ENCODE results near the gene ULK3. TPM values are rescaled to one million over a fixed set of nuclear protein-coding genes. Genes with fewer than 3 reads are reported as not detected.

The ULK3 gene
- total RNA-seq, 4 donors from 2014 or later: 138 to 473 (median 312) TPM

DNA sequence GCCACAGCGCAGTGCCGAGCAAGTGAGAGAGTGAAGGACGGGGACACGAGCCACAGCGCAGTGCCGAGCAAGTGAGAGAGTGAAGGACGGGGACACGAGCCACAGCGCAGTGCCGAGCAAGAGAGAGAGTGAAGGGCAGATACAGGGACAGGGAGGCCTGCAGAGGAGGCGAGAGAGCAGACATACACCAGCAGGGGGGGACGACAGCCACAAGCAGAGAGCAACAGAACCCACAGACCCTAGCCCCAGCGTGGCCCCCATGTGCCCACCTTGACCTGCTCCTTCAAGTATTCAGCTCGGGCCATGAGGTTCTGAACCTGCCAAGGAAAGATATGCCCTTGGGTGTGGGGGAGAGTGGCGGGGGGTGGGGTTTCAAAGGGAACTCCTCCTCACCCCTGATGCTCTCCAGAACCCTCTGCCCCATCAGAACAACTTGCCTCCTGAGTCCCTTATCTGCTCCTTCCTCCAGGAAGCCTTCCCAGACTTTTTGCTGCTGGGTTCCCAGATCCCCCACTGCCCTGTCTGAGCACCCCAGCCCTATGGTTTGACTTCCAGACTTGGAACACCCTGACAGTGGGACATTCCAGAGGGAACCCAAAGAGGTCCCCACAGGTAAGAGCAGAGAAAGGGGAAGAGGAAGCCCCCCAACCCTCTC is 5.3 kb downstream of the ULK3 start:
- TF ChIP-seq POLR2AphosphoS5 (IDR thresholded peaks at IDR 0.05): no peak
- TF ChIP-seq, protein P1, sequence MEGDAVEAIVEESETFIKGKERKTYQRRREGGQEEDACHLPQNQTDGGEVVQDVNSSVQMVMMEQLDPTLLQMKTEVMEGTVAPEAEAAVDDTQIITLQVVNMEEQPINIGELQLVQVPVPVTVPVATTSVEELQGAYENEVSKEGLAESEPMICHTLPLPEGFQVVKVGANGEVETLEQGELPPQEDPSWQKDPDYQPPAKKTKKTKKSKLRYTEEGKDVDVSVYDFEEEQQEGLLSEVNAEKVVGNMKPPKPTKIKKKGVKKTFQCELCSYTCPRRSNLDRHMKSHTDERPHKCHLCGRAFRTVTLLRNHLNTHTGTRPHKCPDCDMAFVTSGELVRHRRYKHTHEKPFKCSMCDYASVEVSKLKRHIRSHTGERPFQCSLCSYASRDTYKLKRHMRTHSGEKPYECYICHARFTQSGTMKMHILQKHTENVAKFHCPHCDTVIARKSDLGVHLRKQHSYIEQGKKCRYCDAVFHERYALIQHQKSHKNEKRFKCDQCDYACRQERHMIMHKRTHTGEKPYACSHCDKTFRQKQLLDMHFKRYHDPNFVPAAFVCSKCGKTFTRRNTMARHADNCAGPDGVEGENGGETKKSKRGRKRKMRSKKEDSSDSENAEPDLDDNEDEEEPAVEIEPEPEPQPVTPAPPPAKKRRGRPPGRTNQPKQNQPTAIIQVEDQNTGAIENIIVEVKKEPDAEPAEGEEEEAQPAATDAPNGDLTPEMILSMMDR (IDR thresholded peaks at IDR 0.05): no peak
- TF ChIP-seq POLR2A (IDR thresholded peaks at IDR 0.05): no peak
- no peak for TF ChIP-seq EP300 (IDR thresholded peaks at IDR 0.05; ENCODE audit: low read depth)
- in situ Hi-C loops (cut with MboI; ENCODE audit: low pct_ligation_motif_present in 1 of 4, low pct_unique_long_range_greater_than_20kb in 1 of 4, low sequenced_read_pairs in 3 of 4): loop anchor here in 1 of 4 donors (10.0 kb wide), 1 partner anchor 67 kb away; the partner anchor contains the start of gene FAM219B
- H3K27ac ChIP-seq: no peak overlapping the region
- H3K9me3 ChIP-seq: no peaks in the 10 kb centered on the region
- no peak for DNase-seq
- no peak overlapping the region for H3K4me3 ChIP-seq
- intact Hi-C loops (cut with DNase I; ENCODE audit: low total_unique reads): no loop called here
- H3K4me1 ChIP-seq: peaks cover 13 to 18% (median 16%) of the 10 kb centered on the region in 4 donors
- WGBS, 2 donors (ENCODE audit: low coverage in 1 of 2): 80 to 81% methylated on average over 2 to 15 of the region's 15 CpGs
- H3K36me3 ChIP-seq: no peaks in the 10 kb centered on the region
- H3K27me3 ChIP-seq: no peaks in the 10 kb centered on the region

DNA sequence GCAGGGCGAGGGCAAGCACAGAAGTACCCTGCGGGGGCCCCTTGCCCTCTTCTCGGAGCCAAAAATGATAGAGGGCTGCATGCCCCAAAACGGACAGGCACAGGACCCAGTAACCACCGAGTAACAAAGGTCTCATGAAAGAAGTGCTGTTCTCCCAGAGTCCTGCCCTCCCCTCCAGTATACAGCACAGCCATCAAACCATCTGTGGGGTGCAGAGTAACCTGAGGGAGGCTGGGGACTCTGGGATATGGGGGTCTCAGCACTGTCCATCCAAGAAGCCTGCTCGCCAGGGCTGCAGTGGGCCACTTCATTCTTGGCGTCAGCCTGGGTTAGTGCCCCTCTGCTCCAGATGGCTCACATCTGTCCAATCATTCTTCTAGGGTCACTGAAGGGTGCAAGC is 6.1 kb downstream of the ULK3 start:
- in situ Hi-C loops (cut with MboI; ENCODE audit: low pct_ligation_motif_present in 1 of 4, low pct_unique_long_range_greater_than_20kb in 1 of 4, low sequenced_read_pairs in 3 of 4) (loop anchor here in 1 of 4 donors (10.0 kb wide), 1 partner anchor 68 kb away; the partner anchor contains the start of gene FAM219B), intact Hi-C loops (cut with DNase I; ENCODE audit: low total_unique reads) (no loop called here)
- no peak for TF ChIP-seq POLR2AphosphoS5 (IDR thresholded peaks at IDR 0.05)
- TF ChIP-seq EP300 (IDR thresholded peaks at IDR 0.05; ENCODE audit: low read depth): no peak
- TF ChIP-seq POLR2A (IDR thresholded peaks at IDR 0.05): no peak
- TF ChIP-seq, protein P1 (IDR thresholded peaks at IDR 0.05): no peak
- WGBS, 2 donors (ENCODE audit: low coverage in 1 of 2): 86% methylated on average over 7 of the region's 7 CpGs; no CpG with 5 or more reads in 1 of the 2 donors
- Histone ChIP-seq H3K4me3 (no peak overlapping the region), H3K27ac (no peak overlapping the region), H3K27me3 (no peaks in the 10 kb centered on the region), H3K36me3 (no peaks in the 10 kb centered on the region), H3K4me1 (peaks cover 8 to 18% (median 15%) of the 10 kb centered on the region in 4 donors), H3K9me3 (no peaks in the 10 kb centered on the region)
- DNase-seq: no peak

DNA sequence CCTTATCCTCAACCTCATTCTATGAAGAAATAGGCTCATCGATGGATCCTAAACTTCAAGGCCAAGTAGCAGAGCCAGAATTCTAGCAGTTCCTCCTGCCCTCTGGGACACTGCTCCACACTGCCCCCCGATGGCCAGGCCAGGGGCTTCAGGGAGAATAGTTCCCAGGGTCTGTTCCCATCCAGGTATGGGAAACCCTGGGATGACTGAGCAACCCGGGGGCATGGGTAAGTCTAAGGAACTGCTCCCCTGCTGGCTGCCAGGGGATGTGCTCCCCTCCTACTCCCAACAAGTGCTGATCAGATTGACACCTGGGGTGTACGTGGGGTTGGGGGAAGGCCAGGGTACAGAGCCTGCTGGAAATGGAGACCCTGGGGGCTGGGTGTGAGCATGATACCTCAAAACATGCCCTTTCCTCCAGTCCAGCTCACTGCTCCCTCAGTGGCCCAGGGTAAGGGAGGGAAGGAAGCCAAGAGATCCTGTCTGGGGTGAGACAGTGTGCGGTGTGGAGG is 7.6 kb downstream of the ULK3 start:
- intact Hi-C loops (cut with DNase I; ENCODE audit: low total_unique reads) (no loop called here), in situ Hi-C loops (cut with MboI; ENCODE audit: low pct_ligation_motif_present in 1 of 4, low pct_unique_long_range_greater_than_20kb in 1 of 4, low sequenced_read_pairs in 3 of 4) (loop anchor here in 1 of 4 donors (10.0 kb wide), 1 partner anchor 69 kb away; the partner anchor contains the start of gene FAM219B)
- WGBS, 2 donors (ENCODE audit: low coverage in 1 of 2): 34 to 38% methylated on average over 1 to 5 of the region's 5 CpGs
- TF ChIP-seq, protein P1 (IDR thresholded peaks at IDR 0.05): peak; percentile 65 to 80 (median 76)
- no peak for TF ChIP-seq EP300 (IDR thresholded peaks at IDR 0.05; ENCODE audit: low read depth)
- DNase-seq: peak; percentile 75
- H3K27me3 ChIP-seq: no peaks in the 10 kb centered on the region
- H3K9me3 ChIP-seq: no peaks in the 10 kb centered on the region
- no peak overlapping the region for H3K4me3 ChIP-seq
- H3K27ac ChIP-seq: no peak overlapping the region
- H3K4me1 ChIP-seq: peaks cover 4 to 18% (median 13%) of the 10 kb centered on the region in 4 donors
- no peaks in the 10 kb centered on the region for H3K36me3 ChIP-seq

DNA sequence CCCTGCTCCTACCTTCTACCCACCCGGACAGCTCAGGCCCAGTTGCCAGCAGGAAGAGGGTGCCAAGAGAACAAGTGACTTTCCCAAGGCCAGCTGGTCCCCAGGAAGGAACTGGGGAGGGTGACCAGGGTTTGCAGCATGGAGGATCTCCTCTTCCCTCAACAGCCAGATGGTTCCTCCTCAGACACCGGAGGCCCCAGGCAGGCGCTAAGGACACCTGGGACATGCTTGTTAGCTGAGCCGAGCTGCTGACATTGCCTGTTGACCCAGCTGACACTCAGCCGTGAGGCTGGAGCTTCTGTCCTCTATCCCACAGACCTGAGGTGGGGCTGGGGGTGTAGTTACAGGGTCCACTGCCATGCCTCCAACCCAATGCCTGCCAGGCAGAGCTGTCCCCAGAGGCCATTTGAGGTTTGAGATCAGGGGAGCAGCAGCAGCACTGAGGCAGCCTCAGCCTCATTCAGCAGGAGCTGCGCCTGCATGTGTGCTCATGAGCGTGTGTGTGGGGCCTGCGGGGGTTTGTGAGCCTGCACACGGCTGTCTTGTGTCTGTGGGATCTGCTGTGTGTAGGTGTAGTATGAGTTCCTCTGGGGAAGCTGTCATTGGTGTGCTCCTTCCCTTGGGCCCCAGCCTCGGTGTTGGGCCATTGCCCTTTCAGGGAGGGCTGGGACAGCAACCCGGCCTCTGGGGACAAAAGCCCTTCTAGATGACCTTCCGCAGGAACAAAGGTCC is 9.4 kb downstream of the ULK3 start:
- H3K4me3 ChIP-seq: no peak overlapping the region
- no peak for DNase-seq
- H3K4me1 ChIP-seq: peaks cover 4 to 18% (median 13%) of the 10 kb centered on the region in 4 donors
- in situ Hi-C loops (cut with MboI; ENCODE audit: low pct_ligation_motif_present in 1 of 4, low pct_unique_long_range_greater_than_20kb in 1 of 4, low sequenced_read_pairs in 3 of 4): loop anchor here in 1 of 4 donors (10.0 kb wide), 1 partner anchor 71 kb away; the partner anchor contains the start of gene FAM219B
- H3K36me3 ChIP-seq: no peaks in the 10 kb centered on the region
- WGBS, 2 donors (ENCODE audit: low coverage in 1 of 2): 79% methylated on average over 8 of the region's 12 CpGs; no CpG with 5 or more reads in 1 of the 2 donors
- H3K27ac ChIP-seq: no peak overlapping the region
- H3K27me3 ChIP-seq: peaks cover 2% of the 10 kb centered on the region
- H3K9me3 ChIP-seq: no peaks in the 10 kb centered on the region
- TF ChIP-seq EP300 (IDR thresholded peaks at IDR 0.05; ENCODE audit: low read depth) (no peak), POLR2A (IDR thresholded peaks at IDR 0.05) (no peak), POLR2AphosphoS5 (IDR thresholded peaks at IDR 0.05) (no peak)
- TF ChIP-seq, protein P1 (IDR thresholded peaks at IDR 0.05): no peak
- intact Hi-C loops (cut with DNase I; ENCODE audit: low total_unique reads): no loop called here
